Trophoblast cell (in vitro differentiated cells and primary cell): ENCODE data around the gene RET.

Experiments used
- DNase-seq, 2 donors: peaks; one replicate each; pipeline ENCODE4 v3.0.0-alpha.2; 2016
- H2AFZ ChIP-seq: 2 replicates; pipeline ENCODE4 v1.6.1; 2013; ENCODE audit warnings: low read length, moderate library complexity, mild to moderate bottlenecking; ENCODE audit not compliant: insufficient read depth, poor library complexity
- H2AK5ac ChIP-seq: 2 replicates; pipeline ENCODE4 v1.6.1; 2013; ENCODE audit warnings: mild to moderate bottlenecking, low read length
- H2BK120ac ChIP-seq: 2 replicates; pipeline ENCODE4 v1.6.1; 2013; ENCODE audit warnings: low read length, mild to moderate bottlenecking, moderate library complexity; ENCODE audit not compliant: insufficient read depth, poor library complexity
- H2BK12ac ChIP-seq: 2 replicates; pipeline ENCODE4 v1.6.1; 2013; ENCODE audit warnings: mild to moderate bottlenecking, low read length, moderate library complexity
- H2BK5ac ChIP-seq: 2 replicates; pipeline ENCODE4 v1.6.1; 2013; ENCODE audit warnings: low read length, low read depth, moderate library complexity, mild to moderate bottlenecking; ENCODE audit not compliant: poor library complexity
- H3K14ac ChIP-seq: 2 replicates; pipeline ENCODE4 v1.6.1; 2013; ENCODE audit warnings: mild to moderate bottlenecking, low read length
- H3K18ac ChIP-seq: 2 replicates; pipeline ENCODE4 v1.6.1; 2013; ENCODE audit warnings: mild to moderate bottlenecking, low read length
- H3K23ac ChIP-seq: 2 replicates; pipeline ENCODE4 v1.6.1; 2013; ENCODE audit warnings: low read length
- H3K27ac ChIP-seq: 2 replicates; pipeline ENCODE4 v1.5.1; 2013; ENCODE audit warnings: low read depth, mild to moderate bottlenecking, inconsistent platforms, low read length, moderate library complexity
- H3K27me3 ChIP-seq: 2 replicates; pipeline ENCODE4 v1.6.1; 2013; ENCODE audit warnings: inconsistent platforms, mild to moderate bottlenecking, low read length, moderate library complexity; ENCODE audit not compliant: insufficient read depth
- H3K36me3 ChIP-seq, 2 experiments: 1 replicate in 1 of 2; 2 replicates in 1 of 2; pipeline ENCODE4 v1.6.1; 2013; ENCODE audit warnings: low read length in 2 of 2, mild to moderate bottlenecking in 2 of 2, moderate library complexity in 1 of 2; ENCODE audit not compliant: insufficient read depth in 2 of 2, control insufficient read depth in 1 of 2
- H3K4ac ChIP-seq: 2 replicates; pipeline ENCODE4 v1.6.1; 2013; ENCODE audit warnings: low read depth, mild to moderate bottlenecking, low read length, moderate library complexity
- H3K4me1 ChIP-seq, 2 experiments: 1 replicate in 1 of 2; 2 replicates in 1 of 2; pipeline ENCODE4 v1.6.1; 2013; ENCODE audit warnings: low read length in 2 of 2, mild to moderate bottlenecking in 2 of 2, moderate library complexity in 1 of 2; ENCODE audit not compliant: insufficient read depth in 2 of 2, control insufficient read depth in 1 of 2
- H3K4me2 ChIP-seq: 2 replicates; pipeline ENCODE4 v1.6.1; 2013; ENCODE audit warnings: inconsistent platforms, mild to moderate bottlenecking, low read length, moderate library complexity
- H3K4me3 ChIP-seq: 2 replicates; pipeline ENCODE4 v1.5.1; 2013; ENCODE audit warnings: mild to moderate bottlenecking, low read depth, low read length, inconsistent platforms
- H3K79me1 ChIP-seq: one replicate; pipeline ENCODE4 v1.6.1; 2013; ENCODE audit warnings: low read length
- H3K79me2 ChIP-seq: 2 replicates; pipeline ENCODE4 v1.6.1; 2013; ENCODE audit warnings: low read length, mild to moderate bottlenecking; ENCODE audit not compliant: control insufficient read depth, insufficient read depth, poor library complexity
- H3K9ac ChIP-seq: 2 replicates; pipeline ENCODE4 v1.6.1; 2013; ENCODE audit warnings: mild to moderate bottlenecking, low read length
- H3K9me3 ChIP-seq: 2 replicates; pipeline ENCODE4 v1.6.1; 2013; ENCODE audit warnings: low read depth, mild to moderate bottlenecking, control low read depth, inconsistent platforms, low read length; ENCODE audit not compliant: insufficient read depth
- H4K12ac ChIP-seq: 2 replicates; pipeline ENCODE4 v1.6.1; 2013; ENCODE audit warnings: low read depth, mild to moderate bottlenecking, low read length, moderate library complexity
- H4K8ac ChIP-seq: 2 replicates; pipeline ENCODE4 v1.6.1; 2013; ENCODE audit warnings: low read depth, mild to moderate bottlenecking, low read length, moderate library complexity
- H4K91ac ChIP-seq: one replicate; pipeline ENCODE4 v1.6.1; 2013; ENCODE audit warnings: low read depth, mild to moderate bottlenecking, low read length, moderate library complexity
- WGBS: extraction: QIAGEN DNeasy Blood & Tissue Kit; methylation state at CpG from one replicate; pipeline ENCODE4 v1.1.7; 2013; ENCODE audit warnings: missing lambda C conversion rate; ENCODE audit not compliant: insufficient read length, insufficient coverage; ENCODE audit errors: extremely low coverage; 5-methylcytosine and 5-hydroxymethylcytosine counted together

RET gene

GRCh38 chr10:43058716-43059335 is 18.0 kb upstream of the RET start:
- Histone ChIP-seq H3K4me1 (no peaks in the 10 kb centered on the region), H3K14ac (no peak overlapping the region), H2BK12ac (no peak overlapping the region), H3K9ac (no peak overlapping the region), H3K27me3 (no peaks in the 10 kb centered on the region), H2AFZ (no peak overlapping the region), H4K12ac (no peak overlapping the region), H4K8ac (no peak overlapping the region), H3K79me2 (no peaks in the 10 kb centered on the region), H3K79me1 (no peaks in the 10 kb centered on the region), H3K23ac (no peak overlapping the region), H3K4ac (no peak overlapping the region), H3K4me2 (no peak overlapping the region), H2BK120ac (no peak overlapping the region), H2AK5ac (no peak overlapping the region), H3K36me3 (no peaks in the 10 kb centered on the region), H3K27ac (no peak overlapping the region), H3K18ac (no peak overlapping the region), H4K91ac (no peak overlapping the region), H2BK5ac (no peak overlapping the region), H3K4me3 (no peak overlapping the region), H3K9me3 (peaks cover 4% of the 10 kb centered on the region)
- no peak for DNase-seq
- WGBS, result no CpG with 5 or more reads among the region's 13 CpGs

- no peak overlapping the region for H3K18ac ChIP-seq
- no peak overlapping the region for H4K12ac ChIP-seq
- H3K9ac ChIP-seq, result no peak overlapping the region
- no peaks in the 10 kb centered on the region for H3K4me1 ChIP-seq
- H4K8ac ChIP-seq, result no peak overlapping the region
- H3K14ac ChIP-seq, result no peak overlapping the region
- no peak for DNase-seq
- H4K91ac ChIP-seq, result no peak overlapping the region
- H2AK5ac ChIP-seq, result no peak overlapping the region
- H3K4me3 ChIP-seq, result no peak overlapping the region
- no peaks in the 10 kb centered on the region for H3K79me2 ChIP-seq
- no peak overlapping the region for H3K4ac ChIP-seq
- H2BK120ac ChIP-seq, result no peak overlapping the region
- no CpG with 5 or more reads among the region's 6 CpGs for WGBS
- H3K36me3 ChIP-seq, result no peaks in the 10 kb centered on the region
- no peak overlapping the region for H3K23ac ChIP-seq
- no peaks in the 10 kb centered on the region for H3K27me3 ChIP-seq
- H3K79me1 ChIP-seq, result no peaks in the 10 kb centered on the region
- H2BK12ac ChIP-seq, result no peak overlapping the region
- H2AFZ ChIP-seq, result no peak overlapping the region
- H3K4me2 ChIP-seq, result no peak overlapping the region
- peaks cover 4% of the 10 kb centered on the region for H3K9me3 ChIP-seq
- no peak overlapping the region for H2BK5ac ChIP-seq
- H3K27ac ChIP-seq, result no peak overlapping the region
Observed at GRCh38 chr10:43059336-43059720, 17.5 kb upstream of the RET start.

- H3K4me3 ChIP-seq, result no peak overlapping the region
- H3K36me3 ChIP-seq, result no peaks in the 10 kb centered on the region
- no peak overlapping the region for H3K9ac ChIP-seq
- no peak overlapping the region for H2BK12ac ChIP-seq
- H3K4me1 ChIP-seq, result no peaks in the 10 kb centered on the region
- H3K79me2 ChIP-seq, result no peaks in the 10 kb centered on the region
- no peak overlapping the region for H2BK5ac ChIP-seq
- DNase-seq, result no peak
- no peak overlapping the region for H4K91ac ChIP-seq
- no CpG with 5 or more reads among the region's 7 CpGs for WGBS
- H3K18ac ChIP-seq, result no peak overlapping the region
- no peak overlapping the region for H3K4me2 ChIP-seq
- no peak overlapping the region for H2AK5ac ChIP-seq
- peaks cover 4% of the 10 kb centered on the region for H3K9me3 ChIP-seq
- H4K8ac ChIP-seq, result no peak overlapping the region
- H4K12ac ChIP-seq, result no peak overlapping the region
- H3K27me3 ChIP-seq, result no peaks in the 10 kb centered on the region
- no peak overlapping the region for H3K4ac ChIP-seq
- no peak overlapping the region for H2BK120ac ChIP-seq
- no peak overlapping the region for H3K23ac ChIP-seq
- no peaks in the 10 kb centered on the region for H3K79me1 ChIP-seq
- no peak overlapping the region for H2AFZ ChIP-seq
- H3K14ac ChIP-seq, result no peak overlapping the region
- H3K27ac ChIP-seq, result no peak overlapping the region
Observed at GRCh38 chr10:43059828-43060227, 17.0 kb upstream of the RET start.

GRCh38 chr10:43060291-43060690 is 16.6 kb upstream of the RET start:
- Histone ChIP-seq H3K36me3 (no peaks in the 10 kb centered on the region), H2AK5ac (no peak overlapping the region), H2BK120ac (no peak overlapping the region), H2AFZ (no peak overlapping the region), H3K4me2 (no peak overlapping the region), H2BK5ac (no peak overlapping the region), H3K14ac (no peak overlapping the region), H4K91ac (no peak overlapping the region), H3K9me3 (peaks cover 4% of the 10 kb centered on the region), H3K4me3 (no peak overlapping the region), H3K27me3 (no peaks in the 10 kb centered on the region), H2BK12ac (no peak overlapping the region), H4K8ac (no peak overlapping the region), H3K79me1 (no peaks in the 10 kb centered on the region), H3K79me2 (no peaks in the 10 kb centered on the region), H3K18ac (no peak overlapping the region), H3K4ac (no peak overlapping the region), H3K27ac (no peak overlapping the region), H3K23ac (no peak overlapping the region), H4K12ac (no peak overlapping the region), H3K4me1 (no peaks in the 10 kb centered on the region), H3K9ac (no peak overlapping the region)
- no CpG with 5 or more reads among the region's 6 CpGs for WGBS
- no peak for DNase-seq
